Stimulated activated CD8-positive, alpha-beta memory T cell treated with anti-CD3 and anti-CD28 coated beads, Interleukin-12 subunit alpha, Interleukin-12 subunit beta, amount 100 ng/mL, for 1 hour (primary cell): ENCODE results near the gene NOX5.

ENCODE experiments used
- DNase-seq: peaks from one replicate; pipeline ENCODE4 v3.0.0-alpha.2; 2020; ENCODE audit warnings: low read depth

Gene NOX5

DNA sequence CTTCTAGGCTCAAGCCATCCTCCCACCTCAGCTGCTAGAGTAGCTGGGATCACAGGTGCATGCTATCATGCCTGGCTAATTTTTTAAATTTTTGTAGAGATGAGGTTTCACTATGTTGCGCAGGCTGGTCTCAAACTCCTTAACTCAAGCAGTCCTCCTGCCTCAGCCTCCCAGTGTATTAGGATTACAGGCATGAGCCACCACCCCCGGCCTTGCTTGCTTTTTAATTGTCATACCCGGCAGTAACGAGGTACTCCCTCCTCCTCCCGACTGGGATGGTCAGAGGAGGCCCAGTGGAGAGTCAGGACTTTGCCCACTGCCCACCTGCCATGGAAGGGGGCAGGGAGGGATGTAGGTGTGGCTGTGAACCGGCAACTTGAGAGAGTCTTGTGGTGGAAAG lies 4.5 kb downstream of the NOX5 start:
- DNase-seq, result no peak

DNA sequence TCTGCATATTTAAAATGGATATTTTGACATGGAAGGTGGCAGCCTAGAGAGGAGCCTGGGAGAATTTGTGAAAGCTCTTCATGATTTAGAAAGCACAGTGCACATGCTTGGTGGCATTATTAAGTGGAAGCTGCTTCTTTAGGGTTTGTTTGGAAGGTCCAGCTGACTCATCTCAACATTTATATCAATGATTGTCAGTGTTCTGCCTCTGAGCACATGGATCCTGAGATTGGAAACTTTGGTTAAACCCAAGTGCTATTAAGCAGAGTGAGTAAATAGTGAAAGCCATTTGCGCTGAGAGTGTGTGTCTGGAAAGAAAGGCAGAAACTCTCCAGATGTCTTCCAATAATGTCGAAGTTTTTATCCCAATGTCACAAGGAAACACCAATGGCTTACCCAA lies 7.4 kb downstream of the NOX5 start:
- DNase-seq, result no peak

DNA sequence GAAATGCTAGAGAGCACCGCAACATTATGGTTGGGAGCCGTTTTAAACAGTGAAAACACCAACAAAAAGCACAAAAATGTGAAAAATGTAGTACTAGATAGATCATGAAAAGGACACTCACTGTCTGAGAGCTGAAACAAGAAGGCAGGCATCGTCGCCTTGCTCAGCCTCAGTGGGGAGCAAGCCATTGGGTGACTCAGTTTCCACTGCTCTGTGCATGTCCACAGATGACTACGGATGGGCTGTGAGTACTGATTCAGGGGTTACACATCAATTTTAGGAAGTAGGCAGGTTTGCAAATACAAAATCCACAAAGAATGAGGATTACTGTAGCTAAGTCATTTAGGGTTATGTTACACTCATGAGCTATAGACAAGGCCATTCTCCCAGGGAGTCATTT lies 10.8 kb downstream of the NOX5 start:
- no peak for DNase-seq

DNA sequence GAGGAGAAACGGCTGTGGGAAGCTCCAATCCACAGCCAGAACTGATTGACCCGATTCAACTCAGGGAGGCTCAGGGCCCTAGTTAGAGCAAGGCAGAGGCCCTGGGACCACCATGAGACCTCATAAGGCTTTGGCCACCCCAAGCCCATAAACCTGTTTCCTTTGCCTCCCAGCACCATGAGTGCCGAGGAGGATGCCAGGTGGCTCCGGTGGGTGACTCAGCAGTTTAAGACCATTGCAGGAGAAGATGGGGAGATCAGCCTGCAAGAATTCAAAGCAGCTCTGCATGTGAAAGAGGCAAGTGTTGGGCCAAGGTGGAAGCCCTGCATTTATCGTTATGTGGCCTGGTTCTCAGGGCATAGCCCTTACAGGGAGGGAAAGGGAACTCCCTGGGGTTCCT lies 11.9 kb downstream of the NOX5 start:
- no peak for DNase-seq

DNA sequence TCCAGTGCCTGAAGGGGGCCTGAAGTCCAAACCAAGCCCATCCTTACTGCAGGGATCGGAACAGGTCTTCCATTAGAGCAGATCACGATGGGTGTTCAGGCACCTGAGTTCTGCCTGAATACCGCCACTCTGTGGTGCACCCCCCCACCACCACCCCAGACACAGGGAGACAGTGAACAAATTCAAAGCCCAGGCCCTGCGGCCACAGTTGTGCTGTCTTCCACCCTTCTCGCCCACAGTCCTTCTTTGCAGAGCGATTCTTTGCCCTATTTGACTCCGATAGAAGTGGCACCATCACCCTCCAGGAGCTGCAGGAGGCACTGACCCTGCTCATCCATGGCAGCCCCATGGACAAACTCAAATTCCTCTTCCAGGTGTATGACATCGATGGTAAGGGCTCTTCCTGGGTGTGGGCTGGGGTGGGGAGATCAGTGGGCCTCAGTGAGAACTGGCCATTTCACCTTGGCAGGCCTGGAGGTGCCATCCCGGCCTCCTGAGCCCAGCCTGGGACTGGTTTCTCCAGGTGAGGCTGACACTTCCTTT lies 13.6 kb downstream of the NOX5 start:
- DNase-seq, result no peak

DNA sequence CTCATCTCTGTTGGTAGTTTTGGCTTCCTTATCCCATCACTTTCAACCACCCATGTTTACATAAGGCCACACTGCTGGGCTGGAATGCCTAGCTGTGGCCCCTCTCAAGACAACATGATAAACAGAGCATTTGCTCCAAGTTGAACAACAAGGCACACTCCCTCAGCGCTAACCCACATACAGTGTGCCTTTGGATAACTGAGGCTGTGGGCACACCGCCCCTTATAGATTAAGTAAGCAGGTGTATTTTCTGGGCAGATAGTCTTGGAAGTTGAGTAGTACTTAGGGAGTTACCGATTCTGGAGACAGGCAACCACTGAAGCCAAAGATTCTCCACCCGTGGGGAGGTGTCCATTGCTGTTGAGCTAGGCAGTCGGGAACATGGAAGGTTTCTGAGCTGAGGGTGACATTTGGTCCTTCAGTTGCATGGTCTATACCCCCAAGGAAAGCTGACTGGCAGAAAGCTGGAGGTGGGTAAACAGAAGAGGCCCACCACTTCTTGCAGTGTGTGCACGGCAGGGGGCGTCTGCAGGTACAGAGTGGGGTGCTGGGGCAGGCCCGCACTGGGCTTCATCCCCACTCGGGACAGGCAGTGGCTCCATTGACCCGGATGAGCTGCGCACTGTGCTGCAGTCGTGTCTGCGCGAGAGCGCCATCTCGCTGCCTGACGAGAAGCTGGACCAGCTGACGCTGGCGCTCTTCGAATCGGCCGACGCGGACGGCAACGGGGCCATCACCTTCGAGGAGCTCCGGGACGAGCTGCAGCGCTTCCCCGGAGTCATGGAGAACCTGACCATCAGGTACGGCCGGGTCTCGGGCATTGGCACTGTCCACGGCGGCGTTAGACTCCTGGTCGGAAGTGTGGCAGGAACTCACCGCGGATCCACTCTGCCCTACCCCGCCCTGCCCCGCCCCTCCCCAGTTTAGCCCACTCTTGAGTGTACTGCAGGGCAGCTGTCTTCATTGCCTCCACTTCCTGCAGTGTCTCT lies 16.8 kb downstream of the NOX5 start:
- no peak for DNase-seq

DNA sequence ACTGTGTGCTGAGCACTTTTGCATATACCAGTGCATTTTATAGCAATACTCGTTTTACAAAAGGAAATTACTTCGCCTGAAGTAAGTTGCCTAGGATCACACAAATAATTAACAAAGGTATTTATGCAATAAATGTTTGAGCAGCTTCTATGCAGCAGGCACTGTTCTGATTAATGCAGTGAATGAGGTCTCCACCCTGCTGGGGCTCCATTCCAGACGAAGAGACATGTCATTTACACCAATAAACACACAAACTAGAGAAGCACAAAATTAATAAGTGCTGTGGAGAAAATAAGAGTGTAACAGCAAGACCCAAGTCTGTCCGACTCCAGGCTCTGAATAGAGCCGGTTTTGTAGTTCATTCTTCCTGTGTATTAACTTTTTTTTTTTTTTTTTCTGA lies 17.5 kb downstream of the NOX5 start:
- DNase-seq, result no peak

DNA sequence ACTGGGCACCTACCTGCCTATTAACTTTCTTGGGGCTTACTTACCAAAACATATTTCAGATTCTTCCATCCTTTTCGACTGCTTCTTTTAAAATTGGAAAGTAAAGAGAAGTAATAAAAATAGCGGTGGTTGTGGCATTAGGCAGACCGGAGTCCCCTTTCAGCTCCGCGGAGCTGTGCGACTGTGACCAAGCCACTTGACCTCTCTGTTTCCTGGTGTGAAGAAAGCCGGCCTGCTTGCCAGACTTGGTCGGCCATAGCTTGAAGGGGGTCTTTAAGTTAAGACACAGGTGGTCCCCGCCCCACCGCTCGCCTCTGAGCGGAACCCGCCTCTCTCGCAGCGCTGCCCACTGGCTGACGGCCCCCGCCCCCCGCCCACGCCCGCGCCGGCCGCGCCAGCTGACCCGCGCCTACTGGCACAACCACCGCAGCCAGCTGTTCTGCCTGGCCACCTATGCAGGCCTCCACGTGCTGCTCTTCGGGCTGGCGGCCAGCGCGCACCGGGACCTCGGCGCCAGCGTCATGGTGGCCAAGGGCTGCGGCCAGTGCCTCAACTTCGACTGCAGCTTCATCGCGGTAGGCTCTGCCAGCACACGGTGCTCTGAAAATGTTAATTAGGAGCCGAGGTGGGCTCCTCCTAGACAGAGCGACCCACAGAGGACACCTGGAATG lies 18.3 kb downstream of the NOX5 start:
- no peak for DNase-seq

DNA sequence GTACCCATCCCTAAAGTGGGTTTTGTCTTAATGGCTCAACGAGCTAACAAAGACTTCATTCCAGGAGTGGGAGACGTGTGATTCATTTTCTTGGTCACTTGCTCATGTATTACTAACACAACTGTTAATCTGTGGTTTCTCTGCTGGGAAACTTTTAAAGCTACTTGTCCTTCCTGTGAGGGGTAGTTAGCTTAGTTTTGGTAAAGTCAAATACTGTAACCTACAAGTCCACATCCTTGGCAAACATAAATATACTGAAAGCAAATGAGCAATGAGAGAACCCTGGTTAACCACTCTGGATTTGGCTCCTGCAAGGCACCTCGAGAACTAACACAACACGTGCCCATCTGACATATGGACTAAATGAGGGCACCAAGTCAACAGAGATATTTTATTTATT lies 19.9 kb downstream of the NOX5 start:
- no peak for DNase-seq

DNA sequence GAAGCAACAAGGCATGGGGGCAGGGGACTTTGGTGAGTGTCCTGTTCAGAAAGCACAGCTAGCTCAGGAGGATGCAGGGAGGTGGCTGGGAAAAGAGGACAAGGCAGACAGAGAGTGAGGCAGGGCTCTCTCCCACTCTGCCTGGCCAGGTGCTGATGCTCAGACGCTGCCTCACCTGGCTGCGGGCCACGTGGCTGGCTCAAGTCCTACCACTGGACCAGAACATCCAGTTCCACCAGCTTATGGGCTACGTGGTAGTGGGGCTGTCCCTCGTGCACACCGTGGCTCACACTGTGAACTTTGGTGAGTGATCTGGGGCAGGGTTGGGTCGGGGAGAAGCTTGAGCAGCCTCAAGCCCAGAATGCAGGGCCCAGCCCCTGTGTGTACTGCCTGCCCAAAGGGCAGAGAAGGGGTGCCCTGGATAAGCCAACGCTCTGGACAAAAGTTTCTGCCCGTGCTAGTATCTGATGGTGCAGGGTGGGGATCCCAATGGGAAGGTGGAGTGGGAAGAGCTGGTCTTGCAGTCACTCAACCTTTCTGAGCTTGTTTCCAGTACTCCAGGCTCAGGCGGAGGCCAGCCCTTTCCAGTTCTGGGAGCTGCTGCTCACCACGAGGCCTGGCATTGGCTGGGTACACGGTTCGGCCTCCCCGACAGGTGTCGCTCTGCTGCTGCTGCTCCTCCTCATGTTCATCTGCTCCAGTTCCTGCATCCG lies 20.9 kb downstream of the NOX5 start:
- no peak for DNase-seq

DNA sequence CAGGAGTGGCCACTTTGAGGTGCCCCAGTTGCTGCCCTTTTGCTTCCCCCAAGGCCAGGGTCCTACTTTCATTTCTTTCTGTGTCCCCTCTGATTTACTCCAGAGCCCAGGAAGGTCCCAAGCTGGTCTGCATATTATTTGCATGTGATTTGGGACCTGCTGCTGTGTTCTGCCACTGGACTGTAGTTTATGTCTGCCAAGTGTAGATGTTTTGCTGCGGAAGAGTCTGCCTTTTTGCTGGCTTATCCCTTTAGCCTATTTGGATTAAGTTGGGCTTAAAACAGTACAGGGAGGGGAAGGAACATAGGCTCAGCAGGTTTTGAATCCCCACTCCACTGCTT lies 21.4 kb downstream of the NOX5 start:
- no peak for DNase-seq

DNA sequence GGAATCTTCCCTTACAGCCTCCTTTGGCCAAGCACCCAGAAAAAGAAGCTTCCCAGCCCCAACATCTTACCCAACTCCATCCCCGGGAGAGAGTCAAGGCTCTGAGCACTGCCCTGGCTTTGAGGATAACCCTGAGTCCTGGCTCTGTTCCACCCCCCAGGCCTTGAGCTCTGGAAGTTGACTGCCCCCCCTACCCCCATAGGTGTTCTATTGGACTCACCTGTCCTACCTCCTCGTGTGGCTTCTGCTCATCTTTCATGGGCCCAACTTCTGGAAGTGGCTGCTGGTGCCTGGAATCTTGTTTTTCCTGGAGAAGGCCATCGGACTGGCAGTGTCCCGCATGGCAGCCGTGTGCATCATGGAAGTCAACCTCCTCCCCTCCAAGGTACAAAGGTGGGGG lies 22.3 kb downstream of the NOX5 start:
- DNase-seq, result no peak

DNA sequence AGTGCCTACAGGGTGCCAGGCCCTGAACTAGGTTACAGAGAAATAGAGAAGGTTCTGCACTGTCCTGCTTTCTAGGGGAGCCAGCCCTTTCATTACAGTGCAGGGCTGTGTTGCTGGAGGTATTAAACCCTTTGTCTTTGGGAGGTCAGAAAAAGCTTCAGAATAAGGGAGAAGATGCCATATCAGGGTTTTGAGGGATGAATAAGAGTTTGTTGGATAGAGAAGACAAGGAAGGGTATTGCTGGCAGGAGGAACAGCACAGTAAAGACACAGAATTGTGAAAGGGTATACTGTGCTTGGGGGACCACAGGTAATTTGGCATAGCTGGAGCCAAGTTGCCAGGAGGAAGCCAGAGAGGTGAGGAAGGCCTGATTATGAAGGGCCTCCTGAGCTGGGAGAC lies 23.0 kb downstream of the NOX5 start:
- DNase-seq, result no peak

DNA sequence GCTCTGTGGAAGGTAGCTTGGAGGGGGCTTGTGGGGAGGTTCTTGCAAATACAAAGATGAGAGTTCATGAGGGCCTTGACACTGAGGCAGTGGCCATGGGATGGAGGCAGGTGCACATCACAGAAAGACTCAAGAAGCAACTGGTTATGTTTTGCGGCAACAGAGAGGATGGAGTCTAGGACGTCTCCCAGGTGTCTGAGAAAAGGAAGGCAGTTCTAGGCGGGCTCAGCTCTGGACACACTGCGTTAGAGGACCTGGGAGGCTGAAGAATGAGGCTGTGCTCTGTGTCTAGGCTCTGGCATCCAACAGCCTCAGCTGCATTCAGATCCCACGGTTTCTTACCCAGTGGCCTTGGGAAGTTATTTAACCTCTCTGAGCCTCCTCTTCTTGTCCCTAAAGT lies 23.5 kb downstream of the NOX5 start:
- no peak for DNase-seq

DNA sequence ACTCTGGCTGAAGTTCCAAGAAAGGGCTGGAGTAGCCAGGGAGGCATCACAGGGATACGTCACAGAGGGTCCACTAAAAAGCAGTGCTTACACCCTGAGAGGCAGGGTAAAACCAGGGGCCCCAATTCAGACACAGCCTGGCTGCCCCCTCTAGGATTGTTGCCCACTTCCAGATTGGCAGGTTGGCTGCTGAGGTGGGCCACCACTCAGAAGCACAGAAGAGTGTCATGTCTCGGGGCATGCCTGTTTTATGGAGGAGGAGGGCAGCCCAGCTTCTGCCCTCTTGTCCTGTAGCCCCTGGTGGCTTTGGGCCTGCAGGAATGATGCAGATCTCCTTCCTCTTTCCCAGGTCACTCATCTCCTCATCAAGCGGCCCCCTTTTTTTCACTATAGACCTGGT lies 24.0 kb downstream of the NOX5 start:
- DNase-seq, result no peak

DNA sequence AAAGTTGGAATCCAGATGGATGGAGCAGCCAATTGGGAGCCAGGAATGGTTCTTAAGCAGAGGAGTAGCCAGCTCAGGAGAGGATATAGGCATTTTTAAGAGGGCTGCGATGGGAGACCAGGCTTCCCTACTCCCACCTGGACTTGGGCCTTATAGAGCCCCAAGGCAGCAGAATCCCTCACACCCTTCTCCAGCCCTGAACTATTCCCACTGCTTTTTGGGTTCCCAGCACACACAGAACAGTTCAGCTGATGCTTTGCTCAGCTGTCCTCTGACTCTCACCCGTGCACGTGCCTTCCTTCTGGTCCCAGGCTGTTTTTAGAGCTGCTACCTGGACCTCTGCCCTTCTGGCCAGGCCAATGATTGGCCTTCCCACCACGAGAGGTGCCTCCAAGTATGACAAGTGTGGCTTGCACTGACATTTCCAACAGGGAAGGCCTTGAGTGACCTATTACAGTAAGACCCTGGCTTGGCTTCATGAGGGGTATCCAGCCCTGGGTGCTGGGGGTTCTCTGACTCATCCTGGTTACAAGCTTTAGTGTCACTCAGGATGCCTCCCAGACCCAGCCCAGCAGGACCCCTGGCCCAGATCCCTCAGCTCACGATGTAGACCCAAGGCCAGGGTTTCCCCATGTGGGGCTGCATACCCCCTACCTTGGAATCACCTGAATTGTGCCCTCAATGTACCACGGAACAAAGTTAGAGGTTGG lies 25.2 kb downstream of the NOX5 start:
- no peak for DNase-seq

DNA sequence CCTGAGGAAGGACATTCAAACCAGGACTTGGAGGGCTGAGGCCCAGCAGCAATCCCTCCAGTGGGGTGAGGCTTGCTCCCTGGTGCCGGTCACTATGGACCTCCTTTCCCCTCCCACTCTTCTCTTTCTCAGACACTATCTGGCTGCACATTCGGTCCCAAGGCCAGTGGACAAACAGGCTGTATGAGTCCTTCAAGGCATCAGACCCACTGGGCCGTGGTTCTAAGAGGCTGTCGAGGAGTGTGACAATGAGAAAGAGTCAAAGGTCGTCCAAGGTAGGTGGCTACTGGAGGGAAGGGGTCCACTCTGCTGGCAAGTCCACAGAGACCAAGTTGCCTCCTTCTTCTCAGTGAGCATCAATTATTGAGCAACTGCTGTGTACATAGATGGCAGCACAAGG lies 28.0 kb downstream of the NOX5 start:
- no peak for DNase-seq

DNA sequence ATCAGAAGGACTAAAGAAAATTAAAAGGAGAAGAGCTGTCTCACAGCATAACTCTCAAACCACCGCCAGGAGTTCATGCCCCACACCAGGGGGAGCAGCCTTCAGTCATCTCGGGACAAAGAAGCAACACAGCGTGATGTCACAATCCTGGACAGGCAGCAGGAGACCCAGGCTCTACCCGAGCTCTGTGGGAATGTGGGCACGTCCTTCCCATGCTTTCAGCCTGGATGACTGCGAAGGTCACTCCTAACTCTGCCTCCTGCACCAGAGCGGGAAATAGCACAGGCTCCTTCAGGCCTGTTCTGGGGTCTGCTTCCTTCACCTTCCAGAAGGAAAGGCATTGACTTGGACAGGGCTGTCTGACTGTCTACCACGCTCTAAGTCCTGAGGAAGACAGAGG lies 31.3 kb downstream of the NOX5 start:
- DNase-seq, result no peak

DNA sequence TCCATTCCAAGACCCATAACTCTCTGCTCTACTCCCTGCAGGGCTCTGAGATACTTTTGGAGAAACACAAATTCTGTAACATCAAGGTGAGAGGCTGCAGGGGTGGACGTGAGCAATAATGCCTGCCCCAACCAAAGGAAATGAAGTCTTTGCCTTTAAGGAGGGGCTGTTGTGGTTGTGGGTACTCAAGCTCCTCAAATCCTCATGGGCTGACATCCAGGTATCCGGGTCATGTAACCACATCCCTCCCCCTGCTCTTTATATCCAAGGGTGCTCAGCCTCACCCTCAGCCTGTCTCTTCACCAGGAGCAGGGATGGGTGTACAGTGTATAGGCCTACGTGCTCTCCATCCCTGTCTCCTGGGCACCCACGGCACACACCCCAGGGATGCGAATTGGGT lies 32.3 kb downstream of the NOX5 start:
- no peak for DNase-seq

DNA sequence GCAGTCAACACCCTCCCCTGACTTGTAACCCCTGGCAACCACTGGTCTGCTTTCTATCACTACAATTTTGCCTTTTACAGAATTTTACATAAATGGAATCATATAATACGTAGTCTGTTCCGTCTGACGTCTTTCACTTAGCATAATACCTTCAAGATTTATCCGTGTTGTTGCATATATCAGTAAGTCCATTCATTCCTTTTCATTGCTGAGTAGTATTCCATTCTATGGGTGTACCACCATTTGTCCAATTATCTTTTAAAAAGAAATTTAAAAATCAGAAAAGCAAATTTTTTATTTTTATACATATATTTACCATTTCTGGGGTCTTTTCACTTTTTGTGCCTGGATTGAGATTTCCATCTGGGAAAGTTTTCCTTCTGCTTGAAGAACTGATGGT lies 35.5 kb downstream of the NOX5 start:
- DNase-seq, result no peak

DNA sequence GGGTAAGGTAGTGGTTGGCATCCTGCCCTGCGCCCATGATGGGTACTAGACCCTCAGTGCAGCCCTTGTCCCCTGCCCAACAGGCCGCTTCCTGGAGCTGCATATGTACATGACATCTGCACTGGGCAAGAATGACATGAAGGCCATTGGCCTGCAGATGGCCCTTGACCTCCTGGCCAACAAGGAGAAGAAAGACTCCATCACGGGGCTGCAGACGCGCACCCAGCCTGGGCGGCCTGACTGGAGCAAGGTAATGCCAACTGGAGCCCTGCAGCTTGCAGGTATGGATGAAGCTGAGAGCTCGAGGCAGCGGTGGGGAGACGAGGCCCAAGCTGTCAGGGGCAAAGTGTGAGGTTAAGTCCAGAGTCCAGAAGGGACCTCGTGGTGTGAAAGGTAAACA lies 40.8 kb downstream of the NOX5 start:
- no peak for DNase-seq

DNA sequence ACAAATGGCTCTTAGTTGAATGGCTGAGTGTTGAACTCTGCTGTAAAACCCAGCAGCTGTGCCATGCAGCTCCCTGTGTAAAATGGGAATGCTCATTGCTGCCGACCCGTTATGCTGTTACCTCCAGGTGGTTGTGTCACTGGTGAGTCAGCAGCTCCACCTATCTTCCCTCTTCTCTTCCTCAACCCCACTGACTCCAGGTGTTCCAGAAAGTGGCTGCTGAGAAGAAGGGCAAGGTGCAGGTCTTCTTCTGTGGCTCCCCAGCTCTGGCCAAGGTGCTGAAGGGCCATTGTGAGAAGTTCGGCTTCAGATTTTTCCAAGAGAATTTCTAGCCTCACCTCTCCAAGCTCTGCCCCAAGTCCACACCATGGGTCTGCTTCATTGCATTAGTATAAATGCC lies 41.9 kb downstream of the NOX5 start:
- DNase-seq, result no peak
